Fibroblast of skin of right quadriceps (primary cell): Measurements from ENCODE around the gene TRAIP.
A peak's percentile ranks its signal among the peaks of the same experiment; 100 is the strongest.
"Not testable (repeated sequence)": the region's sequence is repeated elsewhere in the genome, so short reads cannot be mapped to it uniquely, and the experiment has no call there.

Source experiments
- DNase-seq: peaks from one replicate; pipeline ENCODE4 v3.0.0-alpha.2; 2013

Gene TRAIP, protein sequence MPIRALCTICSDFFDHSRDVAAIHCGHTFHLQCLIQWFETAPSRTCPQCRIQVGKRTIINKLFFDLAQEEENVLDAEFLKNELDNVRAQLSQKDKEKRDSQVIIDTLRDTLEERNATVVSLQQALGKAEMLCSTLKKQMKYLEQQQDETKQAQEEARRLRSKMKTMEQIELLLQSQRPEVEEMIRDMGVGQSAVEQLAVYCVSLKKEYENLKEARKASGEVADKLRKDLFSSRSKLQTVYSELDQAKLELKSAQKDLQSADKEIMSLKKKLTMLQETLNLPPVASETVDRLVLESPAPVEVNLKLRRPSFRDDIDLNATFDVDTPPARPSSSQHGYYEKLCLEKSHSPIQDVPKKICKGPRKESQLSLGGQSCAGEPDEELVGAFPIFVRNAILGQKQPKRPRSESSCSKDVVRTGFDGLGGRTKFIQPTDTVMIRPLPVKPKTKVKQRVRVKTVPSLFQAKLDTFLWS

DNA sequence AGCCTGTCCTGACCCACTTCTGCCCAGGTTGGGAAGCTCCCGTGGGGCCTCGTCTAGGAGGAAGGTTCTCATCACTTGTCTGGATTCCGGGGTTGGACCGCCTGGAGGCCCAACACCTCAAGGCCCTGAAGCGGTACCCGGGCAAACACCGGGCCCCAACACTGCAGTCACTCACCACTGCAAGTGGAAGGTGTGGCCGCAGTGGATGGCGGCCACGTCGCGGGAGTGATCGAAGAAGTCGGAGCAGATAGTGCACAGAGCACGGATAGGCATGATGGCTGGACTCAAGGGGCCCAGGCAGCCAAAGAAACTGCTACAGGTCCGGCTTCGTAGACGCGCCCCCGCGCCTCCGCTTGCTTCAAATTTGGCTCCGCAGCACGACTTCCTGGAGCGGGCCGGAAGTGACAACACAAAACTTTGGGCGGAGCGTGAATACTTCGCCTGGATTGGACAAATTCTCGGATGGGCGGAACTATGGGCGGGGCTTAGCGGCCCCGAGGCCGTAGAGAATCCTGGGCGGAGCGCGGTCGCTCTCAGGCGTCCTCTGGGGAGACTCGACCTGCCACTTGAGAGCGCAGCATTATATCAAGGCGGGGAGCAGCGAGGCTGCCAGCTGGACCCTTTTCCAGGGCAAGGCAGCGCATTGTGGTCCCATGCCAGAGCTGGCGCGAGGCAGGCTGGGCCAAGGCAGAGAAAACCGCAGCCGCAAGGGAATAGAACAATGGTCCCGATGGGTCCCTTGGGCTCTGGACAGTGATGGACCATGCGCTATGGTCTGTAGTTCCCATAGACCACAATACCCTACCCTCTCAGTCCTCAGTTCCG lies at the start of gene TRAIP:
TRAIP (minus strand) TSS at position 384 of the 825 bp plus-strand sequence; CDS start at position 273, 111 bp downstream.
- peak; percentile 92 for DNase-seq

- not testable (repeated sequence) for DNase-seq
Observed at GRCh38 chr3:49904448-49904847, 48.1 kb upstream of the TRAIP start.

GRCh38 chr3:49903451-49904424 lies 47.4 kb upstream of the TRAIP start, which contains the start of gene MST1R:
MST1R (minus strand) TSS chr3:49903873; CDS start chr3:49903609, 264 bp downstream.
- DNase-seq, result peak; percentile 19

DNA sequence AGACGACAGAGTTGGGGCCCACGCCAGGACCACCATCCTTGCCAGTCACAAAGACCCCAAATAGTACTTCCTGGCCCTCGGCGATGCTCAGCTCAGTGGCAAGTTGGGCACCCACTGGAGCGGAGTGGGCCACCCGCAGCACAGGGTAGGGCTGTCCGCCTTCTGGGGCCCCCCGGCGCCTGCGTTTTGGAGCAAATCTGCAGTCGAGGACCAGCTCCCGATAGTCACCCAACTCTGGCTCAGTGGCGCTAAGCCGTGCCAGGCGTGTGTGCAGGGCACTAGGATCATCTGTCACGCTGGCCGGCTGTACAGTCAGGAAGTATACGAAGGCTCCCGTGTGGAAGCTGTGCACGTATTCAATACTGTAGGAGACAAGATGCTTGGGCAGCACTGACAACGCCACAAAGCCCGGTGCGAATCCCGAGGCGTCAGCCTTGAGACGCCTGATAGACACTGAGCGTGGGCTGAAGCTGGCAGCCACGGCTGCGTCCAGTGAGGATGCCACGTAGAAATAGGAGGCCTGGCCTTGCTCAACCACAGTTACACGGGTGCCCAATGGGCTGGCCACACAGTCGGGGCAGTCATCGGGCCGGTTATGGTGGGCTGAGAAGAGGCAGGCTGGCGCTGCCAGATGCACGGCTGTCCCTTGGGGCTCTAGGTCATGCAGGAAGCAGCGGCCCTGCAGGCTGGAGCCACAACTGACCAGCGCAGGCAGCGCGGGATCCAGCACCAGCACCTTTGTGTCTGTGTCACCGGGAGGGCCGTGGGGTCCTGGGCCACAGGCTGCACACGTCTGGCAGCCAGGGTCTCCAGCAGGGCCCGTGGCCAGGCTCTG lies 46.4 kb upstream of the TRAIP start:
- DNase-seq, result no peak

DNA sequence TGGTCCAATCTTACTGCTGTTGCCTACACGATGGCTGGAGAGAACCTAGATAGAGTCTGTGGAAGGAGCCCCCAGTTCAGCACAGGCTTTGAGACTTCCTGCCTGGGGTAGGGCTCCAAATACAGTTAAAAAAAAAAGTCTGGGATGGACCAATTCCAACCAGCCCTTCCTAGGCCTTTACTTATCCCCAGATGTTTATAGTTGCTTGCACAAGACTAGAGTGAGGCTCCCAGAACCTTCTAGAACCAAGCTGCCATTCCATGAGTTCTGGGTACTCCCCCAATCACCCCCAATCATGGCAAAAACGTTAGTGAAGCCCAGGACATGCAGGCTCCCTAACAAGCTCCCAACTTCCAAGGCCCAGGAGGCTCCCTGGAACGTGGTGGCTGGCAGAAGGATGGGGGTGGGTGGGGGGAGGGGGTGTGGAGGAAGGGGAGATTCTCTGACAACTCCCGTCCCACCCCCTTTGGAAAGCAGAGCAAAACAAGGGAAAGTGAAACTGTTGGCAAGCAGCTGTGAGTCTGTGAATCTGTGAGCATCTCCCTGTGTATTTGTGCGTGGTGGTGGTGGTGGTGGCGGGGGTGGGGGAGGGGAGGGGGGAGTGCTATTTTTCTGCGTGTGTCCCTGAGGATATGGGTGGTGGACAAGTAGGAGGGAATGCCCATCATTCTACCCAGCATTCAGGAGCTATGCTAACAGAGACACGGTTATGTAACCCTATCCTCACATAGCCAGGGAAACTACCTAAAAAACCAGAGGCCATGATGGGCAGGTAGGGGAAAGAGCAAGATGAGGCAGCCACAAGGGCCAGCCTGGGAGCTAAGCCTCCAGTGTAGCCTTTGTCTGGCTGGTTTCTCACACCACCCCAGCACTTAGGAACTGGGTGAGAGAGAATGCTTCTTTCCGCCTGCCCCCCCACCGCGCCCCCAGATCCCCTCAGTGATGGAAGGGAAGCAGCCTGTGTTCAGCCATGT lies 45.3 kb upstream of the TRAIP start:
- DNase-seq, result no peak

DNA sequence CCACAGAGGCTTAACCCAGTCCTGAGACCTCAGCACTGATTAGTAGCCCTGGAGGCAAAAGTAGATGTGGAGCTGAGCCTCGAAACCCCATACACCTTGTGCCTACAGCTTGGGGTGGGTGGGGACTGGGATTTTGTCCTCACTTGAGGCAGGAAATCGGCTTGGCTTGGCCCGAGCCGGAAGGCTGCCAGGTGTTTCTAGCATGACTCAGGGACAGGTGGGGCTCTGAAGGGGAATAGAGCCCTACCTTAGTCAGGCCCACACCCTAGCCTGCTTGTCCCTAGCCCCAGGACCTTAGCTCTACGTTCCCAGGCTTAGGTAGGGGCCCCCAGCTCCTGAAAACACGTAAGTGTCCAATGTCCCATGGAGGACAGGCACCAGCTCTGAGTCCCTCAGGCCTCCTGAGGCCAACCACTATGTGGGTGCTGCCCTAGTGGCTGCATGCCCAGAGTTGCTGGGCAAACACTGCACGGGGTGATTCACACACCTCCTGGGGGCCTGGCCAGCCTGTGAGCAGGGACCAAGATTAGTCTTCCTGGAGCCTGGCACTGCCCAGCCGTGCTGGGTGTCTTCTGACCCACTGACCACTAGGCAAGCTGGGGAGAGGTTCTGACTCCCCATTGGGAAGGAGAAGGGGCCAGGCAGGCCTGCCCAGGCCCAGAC lies 44.3 kb upstream of the TRAIP start:
- DNase-seq, result no peak

- DNase-seq, result no peak
Observed at GRCh38 chr3:49899815-49900214, 43.5 kb upstream of the TRAIP start.

DNA sequence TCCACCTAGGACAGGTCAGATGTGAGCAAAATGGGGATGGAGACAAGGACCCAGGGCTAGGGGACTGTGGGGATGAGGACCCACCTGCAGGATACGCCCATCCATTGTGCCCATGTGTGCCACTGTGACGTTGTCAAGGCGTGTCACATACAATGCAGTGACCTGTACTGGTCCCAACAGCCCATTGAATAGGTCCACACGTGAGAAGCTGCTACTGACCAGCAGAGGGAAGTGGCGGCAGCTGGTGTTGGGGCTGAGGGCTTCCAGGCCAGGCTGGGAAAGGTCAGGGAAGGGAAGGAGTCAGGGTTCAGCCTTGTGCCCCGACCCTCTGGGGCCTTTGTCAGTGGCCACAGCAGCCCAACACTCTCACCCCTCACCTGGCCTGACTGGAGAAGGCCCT lies 42.6 kb upstream of the TRAIP start:
- no peak for DNase-seq

- DNase-seq, result no peak
Observed at GRCh38 chr3:49896345-49896744, 40.0 kb upstream of the TRAIP start.

GRCh38 chr3:49895791-49896190 lies 39.4 kb upstream of the TRAIP start:
- DNase-seq, result no peak

GRCh38 chr3:49889296-49889695 lies 32.9 kb upstream of the TRAIP start:
- DNase-seq, result no peak

- DNase-seq, result no peak
Observed at GRCh38 chr3:49886922-49887265, 30.5 kb upstream of the TRAIP start.

DNA sequence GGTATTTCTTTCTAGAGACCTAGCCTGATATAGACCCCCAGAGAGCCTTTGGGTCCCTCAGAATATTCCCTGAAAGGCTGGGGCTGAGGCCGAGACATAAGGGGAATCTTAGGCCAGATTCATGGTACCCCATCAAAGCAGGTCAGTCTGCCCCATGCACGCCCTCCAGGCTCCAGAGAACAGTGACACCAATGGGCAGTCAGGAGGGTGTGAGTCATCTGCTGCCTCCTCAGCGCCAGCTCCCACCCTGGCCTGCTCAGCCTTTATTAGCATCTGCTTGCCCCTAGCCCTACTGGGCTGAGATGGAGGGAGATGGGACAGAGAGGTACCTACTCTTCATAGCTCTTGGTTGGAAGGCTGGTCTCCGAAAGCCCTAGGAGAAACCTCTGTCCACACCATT lies 27.6 kb upstream of the TRAIP start:
- DNase-seq, result no peak

GRCh38 chr3:49882166-49882565 lies 25.8 kb upstream of the TRAIP start:
- no peak for DNase-seq

DNA sequence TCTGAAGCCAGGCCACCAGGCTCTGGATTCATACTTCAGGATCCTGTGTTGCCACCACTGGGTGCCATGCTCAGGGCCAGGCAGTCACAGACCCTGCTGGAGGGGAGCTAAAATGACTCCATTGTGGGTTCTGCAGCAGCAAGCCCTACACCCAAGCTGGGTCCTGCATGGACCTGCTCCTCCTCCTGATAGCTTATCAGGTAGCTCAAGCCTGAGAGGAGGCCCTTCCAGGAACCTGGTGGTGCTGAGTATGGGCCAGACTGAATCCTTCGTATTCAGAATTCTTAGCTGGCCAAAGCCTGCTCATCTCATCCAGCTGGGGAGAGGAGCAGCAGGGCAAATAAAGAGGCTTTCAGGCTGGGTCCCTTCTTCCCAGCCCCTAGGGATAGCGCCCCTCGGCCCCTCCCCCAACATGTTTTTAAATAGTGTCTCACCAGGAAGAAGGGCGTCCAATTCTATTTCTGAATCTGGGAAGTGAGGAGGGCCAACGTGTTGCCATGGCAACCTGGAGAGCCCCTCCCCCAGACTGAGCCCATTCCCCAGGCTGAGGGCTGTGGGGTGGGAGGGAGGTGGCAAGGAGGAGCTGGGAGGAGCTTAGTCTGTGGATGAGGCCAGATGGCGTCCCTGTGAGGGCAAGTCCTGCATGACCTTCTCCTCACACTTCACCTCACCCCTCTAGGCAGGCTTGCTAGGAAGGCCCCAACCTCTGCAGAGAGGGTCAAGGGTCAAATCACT lies 24.4 kb upstream of the TRAIP start:
- no peak for DNase-seq

DNA sequence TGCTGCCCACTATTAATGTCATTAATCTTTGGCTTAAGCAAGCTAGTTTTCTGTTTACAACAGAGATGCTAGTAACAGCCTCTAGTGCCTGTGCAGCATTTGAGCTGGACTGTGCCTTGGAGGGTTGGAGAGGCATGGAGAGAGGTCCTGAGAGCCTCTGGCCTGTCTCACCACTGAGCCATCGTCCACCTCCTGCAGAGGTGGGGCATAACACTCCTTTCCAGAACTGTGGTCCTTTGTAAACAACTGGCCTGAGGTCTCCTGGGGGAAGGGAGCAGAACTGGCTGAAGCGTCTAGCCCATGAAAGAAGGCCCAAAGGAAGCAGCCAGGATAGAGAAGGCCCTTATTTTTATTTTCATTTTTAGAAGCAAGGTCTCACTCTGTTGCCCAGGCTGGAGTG lies 23.4 kb upstream of the TRAIP start:
- DNase-seq, result no peak

GRCh38 chr3:49878686-49879085 lies 22.3 kb upstream of the TRAIP start:
- no peak for DNase-seq

DNA sequence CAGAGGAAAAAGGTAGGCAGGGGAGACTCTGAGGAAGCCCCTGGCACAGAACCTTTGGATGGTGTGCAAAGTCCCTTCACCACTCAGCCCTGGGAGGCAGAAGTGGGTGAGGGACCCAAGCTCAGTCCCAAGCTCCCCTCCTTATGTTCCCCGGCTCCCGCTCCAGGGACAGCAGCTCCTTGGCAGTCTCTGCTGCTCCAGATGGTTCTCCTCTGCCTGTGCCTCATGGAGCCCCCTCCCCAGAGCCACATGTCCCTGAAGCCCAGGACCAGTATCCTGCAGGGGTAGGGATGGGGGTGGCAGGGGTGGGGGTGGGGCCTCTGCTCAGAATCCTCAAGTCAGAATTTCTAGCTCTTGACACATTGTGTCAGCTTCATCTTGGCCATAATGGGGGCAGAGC lies 21.4 kb upstream of the TRAIP start:
- no peak for DNase-seq

- DNase-seq, result no peak
Observed at GRCh38 chr3:49876567-49876966, 20.2 kb upstream of the TRAIP start.
